DOHH2 (cell line): ENCODE measurements around the gene KAT8.

Experiments
- H3F3A ChIP-seq: fragments of 200-600 bp; sonication (generic), shearing (Covaris generic); 2 replicates; pipeline ENCODE4 v1.6.0; 2016; ENCODE audit warnings: antibody characterized with exemption, mild to moderate bottlenecking; ENCODE audit not compliant: control insufficient read depth, insufficient read depth
- H3K27ac ChIP-seq: fragments of 200-600 bp; sonication (generic); 2 replicates; pipeline ENCODE4 v1.5.1; 2014; ENCODE audit warnings: low read depth, mild to moderate bottlenecking, low read length, moderate library complexity
- H3K27me3 ChIP-seq: fragments of 200-600 bp; sonication (generic); 2 replicates; pipeline ENCODE4 v1.6.1; 2014; ENCODE audit warnings: mild to moderate bottlenecking, low read length, mixed read lengths; ENCODE audit not compliant: control insufficient read depth
- H3K36me3 ChIP-seq: fragments of 200-600 bp; sonication (generic); 2 replicates; pipeline ENCODE4 v1.6.1; 2014; ENCODE audit warnings: mild to moderate bottlenecking, low read length, moderate library complexity, mixed read lengths; ENCODE audit not compliant: control insufficient read depth
- H3K4me1 ChIP-seq: fragments of 200-600 bp; sonication (generic); 2 replicates; pipeline ENCODE4 v1.6.1; 2014; ENCODE audit warnings: mild to moderate bottlenecking, low read length, mixed read lengths; ENCODE audit not compliant: control insufficient read depth
- H3K4me2 ChIP-seq: fragments of 200-600 bp; sonication (generic); 2 replicates; pipeline ENCODE4 v1.6.0; 2014; ENCODE audit warnings: mild to moderate bottlenecking, low read length, moderate library complexity
- H3K4me3 ChIP-seq: fragments of 200-600 bp; sonication (generic); 2 replicates; pipeline ENCODE4 v1.5.1; 2014; ENCODE audit warnings: mild to moderate bottlenecking, low read length, mixed read lengths
- H3K79me2 ChIP-seq: fragments of 200-600 bp; sonication (generic); 2 replicates; pipeline ENCODE4 v1.6.1; 2014; ENCODE audit warnings: mild to moderate bottlenecking, low read length, mixed read lengths; ENCODE audit not compliant: control insufficient read depth
- H3K9me2 ChIP-seq: fragments of 200-600 bp; sonication (generic); replicated peaks from 2 replicates; pipeline ENCODE4 v1.6.1; 2014; ENCODE audit warnings: mild to moderate bottlenecking, low read length, mixed read lengths; ENCODE audit not compliant: control insufficient read depth
- H3K9me3 ChIP-seq: fragments of 200-600 bp; sonication (generic); 2 replicates; pipeline ENCODE4 v1.6.1; 2014; ENCODE audit warnings: antibody characterized with exemption, low read length, mixed read lengths; ENCODE audit not compliant: control insufficient read depth, insufficient read depth
- H4K20me1 ChIP-seq: fragments of 200-600 bp; sonication (generic); 2 replicates; pipeline ENCODE4 v1.6.0; 2014; ENCODE audit warnings: low read depth, mild to moderate bottlenecking, antibody characterized with exemption, low read length, moderate library complexity; ENCODE audit not compliant: control insufficient read depth, insufficient read depth
- CTCF ChIP-seq: fragments of 200-600 bp; sonication (generic); IDR thresholded peaks from one replicate; pipeline ENCODE4 v1.5.1; 2014; ENCODE audit warnings: antibody characterized with exemption, mild to moderate bottlenecking, low read depth, low read length; ENCODE audit not compliant: poor library complexity, severe bottlenecking
- EZH2phosphoT487 ChIP-seq: fragments of 200-600 bp; sonication (generic); IDR thresholded peaks from 2 replicates; pipeline ENCODE4 v1.6.1; 2017; ENCODE audit warnings: borderline replicate concordance, mild to moderate bottlenecking, antibody characterized with exemption, low read length, moderate library complexity, mixed read lengths

Gene KAT8

GRCh38 chr16:31117384-31118222 lies at the start of gene KAT8:
TSS of gene KAT8 (plus strand) at chr16:31117664. CDS start at chr16:31117682, 18 bp downstream.
- Histone ChIP-seq H4K20me1 (peaks cover 9% of the 10 kb centered on the region; the same call in 1 of the 2 replicates), H3K9me3 (no peaks in the 10 kb centered on the region), H3K27ac (peak within 1 kb of the TSS; percentile 57), H3F3A (peaks cover 9% of the 10 kb centered on the region), H3K9me2 (no peaks in the 10 kb centered on the region), H3K4me2 (peak within 1 kb of the TSS; percentile 78), H3K27me3 (no peaks in the 10 kb centered on the region), H3K4me3 (peak within 1 kb of the TSS; percentile 77), H3K36me3 (peaks cover 51% of the 10 kb centered on the region), H3K4me1 (peaks cover 17% of the 10 kb centered on the region), H3K79me2 (peaks cover 42% of the 10 kb centered on the region)
- TF ChIP-seq EZH2phosphoT487: no peak
- TF ChIP-seq CTCF: no peak

- H3K4me3 ChIP-seq: peak overlapping the region; percentile 91
- peak overlapping the region; percentile 94 for H3K4me2 ChIP-seq
- H3K9me3 ChIP-seq: no peaks in the 10 kb centered on the region
- no peaks in the 10 kb centered on the region for H3K27me3 ChIP-seq
- H4K20me1 ChIP-seq: peaks cover 5% of the 10 kb centered on the region; the same call in 1 of the 2 replicates
- H3F3A ChIP-seq: 0 out of 2 replicates have a peak, but pooled peaks cover 2% of the 10 kb centered on the region
- peaks cover 22% of the 10 kb centered on the region for H3K4me1 ChIP-seq
- peaks cover 80% of the 10 kb centered on the region for H3K79me2 ChIP-seq
- peaks cover 22% of the 10 kb centered on the region for H3K36me3 ChIP-seq
- H3K27ac ChIP-seq: no peak overlapping the region
- TF ChIP-seq CTCF (no peak), EZH2phosphoT487 (no peak)
- H3K9me2 ChIP-seq: no peaks in the 10 kb centered on the region
These were observed 45.6 kb upstream of the KAT8 start for GRCh38 chr16:31071861-31072260.

GRCh38 chr16:31072540-31073141 lies 44.8 kb upstream of the KAT8 start:
- peaks cover 5% of the 10 kb centered on the region; the same call in 1 of the 2 replicates for H4K20me1 ChIP-seq
- H3K27me3 ChIP-seq: no peaks in the 10 kb centered on the region

More at GRCh38 chr16:31072540-31073141, 44.8 kb upstream of the KAT8 start:
- Histone ChIP-seq H3K36me3 (peaks cover 30% of the 10 kb centered on the region), H3K4me2 (peak overlapping the region; percentile 94), H3K27ac (peak overlapping the region; percentile 73), H3K9me2 (no peaks in the 10 kb centered on the region), H3F3A (0 out of 2 replicates have a peak, but pooled peaks cover 2% of the 10 kb centered on the region), H3K4me3 (peak overlapping the region; percentile 91), H3K4me1 (peaks cover 22% of the 10 kb centered on the region), H3K9me3 (no peaks in the 10 kb centered on the region), H3K79me2 (peaks cover 82% of the 10 kb centered on the region)
- TF ChIP-seq EZH2phosphoT487: no peak
- peak; percentile 6 for TF ChIP-seq CTCF
